HG03103 (cell line): Measurements from ENCODE around the gene IGF2BP2.
"Not testable (repeated sequence)": the region's sequence is repeated elsewhere in the genome, so short reads cannot be mapped to it uniquely, and the experiment has no call there.

ENCODE experiments used
- ATAC-seq: cut with Tn5 transposase; IDR thresholded peaks from one replicate; pipeline ENCODE4 v1.9.1; 2021; ENCODE audit warnings: low read depth; ENCODE audit not compliant: unreplicated experiment

Gene IGF2BP2

GRCh38 chr3:185768578-185768982, 56.3 kb downstream of the IGF2BP2 start:
- not testable (repeated sequence) for ATAC-seq

GRCh38 chr3:185767002-185767688, 57.7 kb downstream of the IGF2BP2 start:
- ATAC-seq, result no peak

GRCh38 chr3:185766329-185767001, 58.4 kb downstream of the IGF2BP2 start:
- no peak for ATAC-seq

GRCh38 chr3:185764980-185765370, 59.9 kb downstream of the IGF2BP2 start:
- ATAC-seq, result no peak

GRCh38 chr3:185764163-185764979, 60.5 kb downstream of the IGF2BP2 start:
- no peak for ATAC-seq

GRCh38 chr3:185763347-185764005, 61.4 kb downstream of the IGF2BP2 start:
- no peak for ATAC-seq

GRCh38 chr3:185760550-185760949, 64.3 kb downstream of the IGF2BP2 start:
- ATAC-seq, result no peak

- ATAC-seq, result no peak
Measured at GRCh38 chr3:185760088-185760487, 64.8 kb downstream of the IGF2BP2 start.

- ATAC-seq, result no peak
Measured at GRCh38 chr3:185759512-185759911, 65.3 kb downstream of the IGF2BP2 start.

GRCh38 chr3:185758912-185759311, 65.9 kb downstream of the IGF2BP2 start:
- ATAC-seq, result no peak

GRCh38 chr3:185757176-185757575, 67.7 kb downstream of the IGF2BP2 start:
- no peak for ATAC-seq

GRCh38 chr3:185756477-185756876, 68.4 kb downstream of the IGF2BP2 start:
- ATAC-seq, result no peak

GRCh38 chr3:185754920-185755319, 69.9 kb downstream of the IGF2BP2 start:
- no peak for ATAC-seq

- ATAC-seq, result no peak
Measured at GRCh38 chr3:185753354-185753753, 71.5 kb downstream of the IGF2BP2 start.

- no peak for ATAC-seq
Measured at GRCh38 chr3:185750702-185751101, 74.1 kb downstream of the IGF2BP2 start.

GRCh38 chr3:185750015-185750414, 74.8 kb downstream of the IGF2BP2 start:
- ATAC-seq, result no peak

- no peak for ATAC-seq
Measured at GRCh38 chr3:185746470-185746869, 78.4 kb downstream of the IGF2BP2 start.

GRCh38 chr3:185744997-185745843, 79.6 kb downstream of the IGF2BP2 start:
- ATAC-seq, result peak; percentile 63

- no peak for ATAC-seq
Measured at GRCh38 chr3:185741586-185741985, 83.3 kb downstream of the IGF2BP2 start.

- ATAC-seq, result no peak
Measured at GRCh38 chr3:185740133-185740532, 84.7 kb downstream of the IGF2BP2 start.
